Iris pigment epithelial cell (primary cell): Measurements from ENCODE around the gene PPP4R1.
"Not testable (repeated sequence)": the region's sequence is repeated elsewhere in the genome, so short reads cannot be mapped to it uniquely, and the experiment has no call there.

Experiments used
- DNase-seq: peaks from one replicate; pipeline ENCODE4 v3.0.0-alpha.2; 2011; ENCODE audit warnings: low read depth

Gene PPP4R1, protein sequence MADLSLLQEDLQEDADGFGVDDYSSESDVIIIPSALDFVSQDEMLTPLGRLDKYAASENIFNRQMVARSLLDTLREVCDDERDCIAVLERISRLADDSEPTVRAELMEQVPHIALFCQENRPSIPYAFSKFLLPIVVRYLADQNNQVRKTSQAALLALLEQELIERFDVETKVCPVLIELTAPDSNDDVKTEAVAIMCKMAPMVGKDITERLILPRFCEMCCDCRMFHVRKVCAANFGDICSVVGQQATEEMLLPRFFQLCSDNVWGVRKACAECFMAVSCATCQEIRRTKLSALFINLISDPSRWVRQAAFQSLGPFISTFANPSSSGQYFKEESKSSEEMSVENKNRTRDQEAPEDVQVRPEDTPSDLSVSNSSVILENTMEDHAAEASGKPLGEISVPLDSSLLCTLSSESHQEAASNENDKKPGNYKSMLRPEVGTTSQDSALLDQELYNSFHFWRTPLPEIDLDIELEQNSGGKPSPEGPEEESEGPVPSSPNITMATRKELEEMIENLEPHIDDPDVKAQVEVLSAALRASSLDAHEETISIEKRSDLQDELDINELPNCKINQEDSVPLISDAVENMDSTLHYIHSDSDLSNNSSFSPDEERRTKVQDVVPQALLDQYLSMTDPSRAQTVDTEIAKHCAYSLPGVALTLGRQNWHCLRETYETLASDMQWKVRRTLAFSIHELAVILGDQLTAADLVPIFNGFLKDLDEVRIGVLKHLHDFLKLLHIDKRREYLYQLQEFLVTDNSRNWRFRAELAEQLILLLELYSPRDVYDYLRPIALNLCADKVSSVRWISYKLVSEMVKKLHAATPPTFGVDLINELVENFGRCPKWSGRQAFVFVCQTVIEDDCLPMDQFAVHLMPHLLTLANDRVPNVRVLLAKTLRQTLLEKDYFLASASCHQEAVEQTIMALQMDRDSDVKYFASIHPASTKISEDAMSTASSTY

GRCh38 chr18:9614401-9615279 is at the start of gene PPP4R1:
TSS of gene PPP4R1 (minus strand) at chr18:9614559. CDS start at chr18:9614484, 75 bp downstream.
- DNase-seq, result peak; percentile 67

- DNase-seq, result no peak
These were observed 49.0 kb upstream of the PPP4R1 start for GRCh38 chr18:9663377-9663776.

DNA sequence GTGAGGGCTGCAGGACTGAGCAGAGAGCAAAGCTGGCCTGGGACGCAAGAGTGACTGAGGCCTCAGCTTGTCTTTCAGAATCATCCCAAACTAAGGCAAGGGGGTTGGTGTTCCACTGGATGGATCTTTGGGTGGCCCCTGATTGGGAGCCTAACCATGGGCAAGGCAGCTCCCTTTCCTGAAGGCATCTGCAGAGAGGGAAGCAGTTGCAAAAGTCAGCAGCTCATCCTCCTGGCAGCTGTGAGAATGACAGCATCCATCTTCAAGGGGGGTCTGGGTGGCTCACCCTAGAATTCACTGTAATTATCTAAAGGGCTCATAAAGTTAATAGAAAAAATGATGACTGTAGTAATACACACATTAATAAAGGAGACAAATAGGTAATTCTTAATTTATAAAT is 47.2 kb upstream of the PPP4R1 start:
- peak; percentile 48 for DNase-seq

DNA sequence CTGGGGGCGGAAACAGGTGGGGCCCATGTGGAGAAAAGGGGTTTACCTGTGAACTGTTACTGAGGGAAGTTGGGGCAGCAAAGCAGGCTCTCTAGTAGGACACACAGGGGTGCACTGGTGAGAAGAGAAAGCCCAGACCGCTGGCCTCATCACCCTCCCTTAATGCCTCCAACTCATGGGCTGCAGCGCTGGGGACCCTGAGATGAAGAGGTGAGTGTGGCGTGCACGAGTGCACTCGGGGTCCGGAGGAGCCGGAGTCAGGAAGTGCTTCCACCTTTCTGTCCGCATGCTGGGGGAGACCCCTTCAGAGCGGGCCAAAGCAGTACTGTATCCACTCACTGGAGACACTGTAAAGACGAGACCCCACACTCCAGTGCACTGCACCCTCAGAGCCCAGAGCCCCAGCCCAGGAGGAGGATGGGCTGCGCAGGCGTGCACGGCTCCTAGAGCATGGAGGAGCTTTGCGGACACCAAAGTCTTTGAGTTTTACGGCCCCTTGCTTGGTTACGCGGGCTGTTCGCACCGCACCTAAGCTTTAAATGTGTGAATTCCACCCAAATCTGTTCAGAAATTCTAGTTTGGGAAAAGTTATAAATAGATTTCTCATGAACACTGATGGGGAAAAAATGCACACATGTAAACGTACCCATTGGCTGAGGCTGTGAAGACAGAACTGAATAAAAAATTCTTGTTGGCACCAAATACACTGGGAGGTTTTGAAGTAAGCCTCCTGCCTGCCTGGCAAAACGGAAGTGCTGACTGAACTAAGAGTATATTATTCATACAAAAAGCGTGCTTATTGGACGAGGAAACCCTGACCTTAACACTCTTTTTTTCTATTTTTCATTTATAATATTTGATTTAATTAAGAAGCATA is 45.4 kb upstream of the PPP4R1 start:
- DNase-seq, result no peak

DNA sequence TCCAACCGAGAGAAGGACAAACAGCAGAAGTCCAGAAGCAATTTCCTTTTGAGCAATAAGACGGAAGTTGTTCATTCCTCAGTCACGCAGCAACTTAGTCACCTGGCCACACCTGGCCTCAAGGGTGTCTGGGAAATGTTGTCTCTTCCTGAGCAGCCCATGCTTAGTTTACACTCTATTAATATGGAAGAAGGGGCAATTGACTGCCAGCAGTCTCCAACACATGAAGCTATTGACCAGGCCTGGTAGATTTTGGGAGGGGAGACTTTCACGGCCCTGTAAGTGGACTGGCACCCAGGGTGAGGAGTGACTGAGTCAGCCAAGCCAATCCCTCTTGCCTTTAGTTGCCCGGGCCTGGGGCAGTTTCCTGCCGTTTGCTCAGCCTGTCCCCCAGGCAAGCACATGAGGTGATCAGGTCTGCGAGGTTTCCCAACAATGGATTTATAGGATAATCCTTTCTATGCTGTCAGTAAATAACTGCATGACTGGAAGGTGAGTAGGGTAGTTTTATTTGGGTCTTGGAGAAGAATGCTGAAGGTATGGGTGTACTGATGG is 43.8 kb upstream of the PPP4R1 start:
- no peak for DNase-seq

DNA sequence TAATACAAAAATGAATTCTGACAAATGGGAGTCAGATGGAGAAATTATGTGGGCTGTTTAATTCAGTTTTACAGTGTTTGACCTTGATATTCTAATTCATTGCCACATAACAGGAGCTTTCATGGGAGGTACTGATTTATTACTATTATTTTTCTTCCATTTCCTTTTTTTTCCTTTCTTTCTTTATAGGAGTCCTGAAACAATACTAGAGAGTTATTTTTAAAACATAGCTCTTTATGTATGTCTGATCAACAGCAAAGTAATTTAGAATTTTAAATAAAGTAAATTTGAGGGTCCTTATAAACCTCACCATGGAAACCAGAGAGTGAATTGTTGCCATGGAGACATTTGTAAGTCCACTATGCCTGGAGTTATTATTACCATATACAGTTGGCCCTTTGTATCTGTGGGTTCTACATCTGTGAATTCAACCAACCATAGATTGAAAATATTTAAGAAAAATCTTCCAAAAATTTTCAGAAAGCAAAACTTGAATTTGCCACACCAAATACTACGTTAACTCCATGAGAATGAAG is 40.9 kb upstream of the PPP4R1 start:
- no peak for DNase-seq

DNA sequence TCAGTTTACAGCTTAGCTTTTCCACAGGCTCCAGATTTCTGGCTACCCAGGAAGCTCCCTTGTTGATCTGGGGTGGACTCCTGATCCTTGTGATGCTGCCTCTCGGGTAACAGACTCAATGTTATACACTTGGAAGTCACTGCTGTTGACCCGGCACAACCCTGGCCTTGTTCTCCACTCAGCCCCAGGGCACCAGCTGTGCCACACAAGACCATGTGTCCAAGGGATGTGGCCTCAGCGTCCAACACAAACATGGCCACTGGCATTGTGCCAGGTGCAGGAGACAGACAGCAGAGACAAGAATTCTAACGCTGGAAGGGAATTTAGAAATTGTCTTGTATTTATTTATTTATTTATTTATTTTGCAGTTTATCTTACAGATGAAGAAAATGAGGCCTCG is 39.0 kb upstream of the PPP4R1 start:
- peak; percentile 14 for DNase-seq

DNA sequence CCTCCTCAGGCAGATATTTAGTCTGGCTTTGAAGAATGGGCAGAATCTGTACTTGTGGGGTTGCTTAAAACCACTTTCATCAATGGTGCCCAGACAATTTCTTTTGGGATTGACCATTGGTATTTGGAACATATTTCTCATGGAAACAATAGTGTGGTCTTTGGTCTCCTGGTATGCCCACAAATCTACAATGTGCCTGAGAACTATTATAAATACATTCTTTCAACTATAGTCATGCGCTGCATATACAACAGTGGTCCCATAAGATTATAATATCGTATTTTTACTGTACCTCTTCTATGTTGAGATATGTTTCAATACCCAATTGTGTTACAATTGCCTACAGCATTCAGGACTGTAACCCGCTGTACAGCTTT is 34.8 kb upstream of the PPP4R1 start:
- DNase-seq, result peak; percentile 34

DNA sequence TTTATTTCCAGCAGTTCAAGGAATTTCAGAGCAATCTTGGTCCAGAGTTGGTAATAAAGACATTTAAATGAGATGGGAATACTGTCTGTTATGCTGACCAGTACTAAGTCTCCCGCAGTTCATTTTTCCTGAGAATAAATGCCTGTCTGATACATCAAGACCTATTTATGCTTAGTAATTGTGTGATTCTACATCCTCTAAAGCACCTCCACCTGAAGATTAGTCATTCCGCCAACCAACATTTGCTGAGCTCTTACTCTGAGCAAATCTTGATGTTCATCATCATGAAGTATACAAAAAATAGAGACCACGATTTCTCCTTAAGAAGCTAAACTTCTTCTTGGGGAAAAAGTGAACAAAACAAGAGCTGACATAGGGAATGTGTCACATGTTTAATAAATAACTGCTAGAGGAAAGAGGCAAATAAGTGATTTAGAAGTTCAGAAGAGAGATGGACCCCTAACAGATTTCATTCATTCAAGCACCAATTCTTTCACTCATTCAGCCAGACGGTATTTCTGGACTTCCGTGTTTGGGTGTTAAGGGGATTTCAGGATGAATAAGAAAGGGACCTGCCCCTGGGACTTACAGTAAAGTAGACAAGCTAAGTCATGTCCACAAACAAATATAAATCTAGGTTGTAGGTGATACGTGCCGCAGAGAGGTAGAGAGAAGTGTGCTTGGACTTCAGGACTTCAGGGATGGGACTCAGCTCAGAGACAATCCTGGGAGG is 34.2 kb upstream of the PPP4R1 start:
- DNase-seq, result no peak

GRCh38 chr18:9647496-9648323 is 33.4 kb upstream of the PPP4R1 start:
- peak; percentile 60 for DNase-seq

- peak; percentile 99 for DNase-seq
These were observed 29.2 kb upstream of the PPP4R1 start for GRCh38 chr18:9643549-9643948.

DNA sequence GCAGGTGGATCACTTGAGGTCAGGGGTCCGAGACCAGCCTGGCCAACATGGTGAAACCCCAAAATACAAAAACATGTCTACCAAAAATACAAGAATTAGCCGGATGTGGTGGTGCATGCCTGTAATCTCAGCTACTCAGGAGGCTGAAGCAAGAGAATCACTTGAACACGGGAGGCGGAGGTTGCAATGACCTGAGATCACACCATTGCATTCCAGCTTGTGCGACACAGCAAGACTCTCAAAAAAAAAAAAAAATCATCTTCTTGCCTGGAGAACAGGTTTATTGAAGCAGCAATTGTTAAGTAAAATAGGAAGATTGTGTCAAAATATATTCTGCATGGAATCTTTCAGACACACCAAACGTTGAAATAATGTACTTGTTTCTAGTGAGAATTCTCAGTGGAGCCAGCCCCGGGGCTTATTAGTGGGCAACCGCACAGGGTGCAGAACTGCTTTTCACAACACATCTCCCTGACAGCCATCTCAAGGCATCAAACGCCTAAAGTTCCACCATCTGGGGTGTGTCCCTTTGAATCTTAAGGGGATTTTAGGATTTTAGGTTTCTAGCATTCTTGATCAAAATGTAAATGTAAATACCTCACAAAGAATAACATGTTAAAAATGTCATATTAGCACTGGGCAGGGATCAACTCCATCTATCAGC is 28.6 kb upstream of the PPP4R1 start:
- DNase-seq, result peak; percentile 69

DNA sequence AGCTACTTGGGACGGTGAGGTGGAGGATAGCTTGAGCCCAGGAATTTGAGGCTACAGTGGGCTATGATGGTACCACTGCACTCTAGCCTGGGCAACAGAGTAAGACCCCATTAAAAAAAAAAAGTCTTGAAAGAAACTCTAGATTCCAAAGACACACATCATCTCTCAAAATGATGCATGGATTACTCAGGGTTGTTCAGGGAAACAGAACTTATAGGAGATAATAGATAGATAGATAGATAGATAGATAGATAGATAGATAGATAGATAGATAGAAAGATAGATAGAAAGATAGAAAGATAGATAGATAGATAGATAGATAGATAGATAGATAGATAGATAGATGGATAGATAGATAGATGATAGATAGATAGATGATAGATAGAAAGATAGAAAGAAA is 26.7 kb upstream of the PPP4R1 start:
- DNase-seq, result not testable (repeated sequence)

- no peak for DNase-seq
These were observed 24.5 kb upstream of the PPP4R1 start for GRCh38 chr18:9638886-9639285.

- peak; percentile 57 for DNase-seq
These were observed 22.8 kb upstream of the PPP4R1 start for GRCh38 chr18:9637036-9637767.

DNA sequence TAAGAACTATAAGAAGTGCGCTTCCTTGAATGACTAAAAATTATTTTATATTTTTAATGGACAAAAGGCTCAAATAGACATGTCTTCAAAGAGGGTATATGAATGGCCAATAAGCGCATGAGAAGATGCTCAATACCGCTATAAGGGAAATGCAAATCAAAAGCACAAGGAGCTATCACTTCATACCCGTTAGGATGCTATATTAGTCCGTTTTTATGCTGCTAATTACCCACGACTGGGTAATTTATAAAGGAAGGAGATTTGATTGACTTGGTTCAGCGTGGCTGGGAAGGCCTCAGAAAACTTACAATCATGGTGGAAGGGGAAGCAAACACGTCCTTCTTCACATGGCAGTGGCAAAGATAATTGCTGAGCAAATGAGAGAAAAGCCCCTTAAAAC is 20.5 kb upstream of the PPP4R1 start:
- DNase-seq, result no peak

GRCh38 chr18:9631814-9632496 is 17.6 kb upstream of the PPP4R1 start:
- DNase-seq, result peak; percentile 94
